ENCODE results near the gene IKZF1. TPM values are rescaled to one million over a fixed set of nuclear protein-coding genes. Genes with fewer than 3 reads are reported as not detected.

IKZF1 gene
- total RNA-seq, 1 experiment from 2014 or later = 2.3 TPM

DNA sequence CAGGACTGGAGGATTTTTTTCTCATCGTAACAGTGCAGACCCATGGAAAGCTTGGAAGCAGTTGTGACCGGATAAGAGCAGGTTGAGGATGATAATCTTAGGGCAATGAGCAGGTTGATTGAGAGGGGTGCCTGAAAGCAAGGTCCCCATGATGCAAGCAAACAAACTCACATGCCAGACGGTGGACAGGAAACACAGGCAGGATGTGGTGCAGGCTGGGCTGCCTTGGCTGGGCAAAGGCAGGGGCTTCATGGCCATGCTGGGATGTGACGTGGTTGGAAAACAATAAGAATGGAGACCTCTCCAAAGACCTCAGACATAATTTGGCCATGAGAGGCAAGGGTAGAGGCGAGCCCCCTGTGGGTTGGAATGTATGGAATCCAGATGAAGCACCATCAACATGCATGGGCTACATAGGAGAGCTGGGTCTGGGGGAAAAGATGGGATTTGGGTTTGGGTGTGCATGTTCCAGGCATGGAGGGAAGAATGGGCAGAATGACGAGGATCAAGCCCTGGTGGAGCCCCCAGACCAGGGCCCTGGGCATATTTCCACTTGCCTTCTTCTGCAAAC is 58.3 kb downstream of the IKZF1 start:
- no peaks in the 10 kb centered on the region for H3K36me3 Mint-ChIP-seq
- no peak overlapping the region for H3K27ac Mint-ChIP-seq
- CTCF ChIA-PET = interaction anchor here (0.6 to 2.1 kb wide), 4 partner anchors 55 to 270 kb away, joined by 3 to 6 read pairs (median 3); no protein-coding TSS in a partner anchor

DNA sequence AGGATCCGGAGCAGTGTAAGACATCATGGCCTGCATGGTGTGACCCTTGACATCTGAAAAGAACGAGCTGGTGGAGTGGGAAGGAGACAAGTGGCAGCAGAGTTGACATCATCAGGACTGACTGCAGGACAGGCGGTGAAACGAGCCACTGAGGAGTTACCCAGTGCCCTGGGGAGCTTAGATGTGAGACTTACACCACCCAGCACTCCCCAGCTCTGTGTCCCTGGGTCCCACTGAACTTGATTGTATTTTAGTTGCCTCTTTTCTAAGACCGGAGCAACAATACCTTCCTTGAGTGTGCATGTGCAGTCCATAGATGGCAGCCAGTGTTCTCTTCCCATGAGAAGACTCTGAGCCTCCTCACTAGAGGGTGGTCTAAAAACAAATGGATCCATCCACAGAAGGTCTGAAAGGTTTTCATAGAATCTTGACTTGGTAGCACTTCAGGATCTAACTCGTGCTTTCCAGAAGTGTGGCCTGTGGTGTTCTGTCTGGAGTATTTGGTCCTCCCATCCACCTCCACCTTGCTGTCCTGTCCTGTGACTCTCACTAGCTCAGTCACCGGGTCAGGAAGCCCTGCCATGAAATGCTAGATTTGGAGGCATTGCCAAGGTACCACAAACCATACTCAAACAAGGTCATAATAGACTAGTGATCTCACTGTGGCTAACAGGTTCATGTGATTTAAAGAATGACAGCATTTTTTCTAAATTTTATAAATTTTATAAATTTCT is 59.0 kb downstream of the IKZF1 start:
- Mint-ChIP-seq H3K27ac (no peak overlapping the region), H3K9me3 (peaks cover 9% of the 10 kb centered on the region), H3K27me3 (ENCODE audit: low read depth) (no peaks in the 10 kb centered on the region; the same call in 1 of the 2 replicates), H3K36me3 (no peaks in the 10 kb centered on the region), H3K4me1 (peaks cover 8% of the 10 kb centered on the region), H3K4me3 (no peak overlapping the region)
- DNase-seq (ENCODE audit: low spot score) = no peak
- CTCF ChIA-PET = interaction anchor here (0.6 to 2.1 kb wide), 4 partner anchors 55 to 271 kb away, joined by 3 to 6 read pairs (median 3); no protein-coding TSS in a partner anchor
- ATAC-seq = no peak
- no peak for TF ChIP-seq TEAD1 (CRISPR knock-in tag; IDR thresholded peaks at IDR 0.05)
- TF ChIP-seq NFATC4 (CRISPR knock-in tag; IDR thresholded peaks at IDR 0.05) = no peak
- TF ChIP-seq, protein P1, sequence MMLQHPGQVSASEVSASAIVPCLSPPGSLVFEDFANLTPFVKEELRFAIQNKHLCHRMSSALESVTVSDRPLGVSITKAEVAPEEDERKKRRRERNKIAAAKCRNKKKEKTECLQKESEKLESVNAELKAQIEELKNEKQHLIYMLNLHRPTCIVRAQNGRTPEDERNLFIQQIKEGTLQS (CRISPR knock-in tag; conservative IDR thresholded peaks at IDR 0.05) = no peak
- no peak for TF ChIP-seq TEAD4 (CRISPR knock-in tag; IDR thresholded peaks at IDR 0.05)
- POLR2A ChIA-PET = no interaction called here

More for the DNA sequence above, 58.3 kb downstream of the IKZF1 start:
- Mint-ChIP-seq H3K4me1 (peaks cover 8% of the 10 kb centered on the region), H3K27me3 (ENCODE audit: low read depth) (no peaks in the 10 kb centered on the region; the same call in 1 of the 2 replicates), H3K4me3 (no peak overlapping the region), H3K9me3 (peaks cover 9% of the 10 kb centered on the region)
- DNase-seq (ENCODE audit: low spot score) = no peak
- POLR2A ChIA-PET = no interaction called here
- peak; percentile 76 for ATAC-seq
- TF ChIP-seq ZNF121 (CRISPR knock-in tag; IDR thresholded peaks at IDR 0.05) = no peak
- TF ChIP-seq, protein P2, sequence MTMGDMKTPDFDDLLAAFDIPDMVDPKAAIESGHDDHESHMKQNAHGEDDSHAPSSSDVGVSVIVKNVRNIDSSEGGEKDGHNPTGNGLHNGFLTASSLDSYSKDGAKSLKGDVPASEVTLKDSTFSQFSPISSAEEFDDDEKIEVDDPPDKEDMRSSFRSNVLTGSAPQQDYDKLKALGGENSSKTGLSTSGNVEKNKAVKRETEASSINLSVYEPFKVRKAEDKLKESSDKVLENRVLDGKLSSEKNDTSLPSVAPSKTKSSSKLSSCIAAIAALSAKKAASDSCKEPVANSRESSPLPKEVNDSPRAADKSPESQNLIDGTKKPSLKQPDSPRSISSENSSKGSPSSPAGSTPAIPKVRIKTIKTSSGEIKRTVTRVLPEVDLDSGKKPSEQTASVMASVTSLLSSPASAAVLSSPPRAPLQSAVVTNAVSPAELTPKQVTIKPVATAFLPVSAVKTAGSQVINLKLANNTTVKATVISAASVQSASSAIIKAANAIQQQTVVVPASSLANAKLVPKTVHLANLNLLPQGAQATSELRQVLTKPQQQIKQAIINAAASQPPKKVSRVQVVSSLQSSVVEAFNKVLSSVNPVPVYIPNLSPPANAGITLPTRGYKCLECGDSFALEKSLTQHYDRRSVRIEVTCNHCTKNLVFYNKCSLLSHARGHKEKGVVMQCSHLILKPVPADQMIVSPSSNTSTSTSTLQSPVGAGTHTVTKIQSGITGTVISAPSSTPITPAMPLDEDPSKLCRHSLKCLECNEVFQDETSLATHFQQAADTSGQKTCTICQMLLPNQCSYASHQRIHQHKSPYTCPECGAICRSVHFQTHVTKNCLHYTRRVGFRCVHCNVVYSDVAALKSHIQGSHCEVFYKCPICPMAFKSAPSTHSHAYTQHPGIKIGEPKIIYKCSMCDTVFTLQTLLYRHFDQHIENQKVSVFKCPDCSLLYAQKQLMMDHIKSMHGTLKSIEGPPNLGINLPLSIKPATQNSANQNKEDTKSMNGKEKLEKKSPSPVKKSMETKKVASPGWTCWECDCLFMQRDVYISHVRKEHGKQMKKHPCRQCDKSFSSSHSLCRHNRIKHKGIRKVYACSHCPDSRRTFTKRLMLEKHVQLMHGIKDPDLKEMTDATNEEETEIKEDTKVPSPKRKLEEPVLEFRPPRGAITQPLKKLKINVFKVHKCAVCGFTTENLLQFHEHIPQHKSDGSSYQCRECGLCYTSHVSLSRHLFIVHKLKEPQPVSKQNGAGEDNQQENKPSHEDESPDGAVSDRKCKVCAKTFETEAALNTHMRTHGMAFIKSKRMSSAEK (CRISPR knock-in tag; IDR thresholded peaks at IDR 0.05; ENCODE audit: borderline replicate concordance) = no peak
- TF ChIP-seq, protein P3, sequence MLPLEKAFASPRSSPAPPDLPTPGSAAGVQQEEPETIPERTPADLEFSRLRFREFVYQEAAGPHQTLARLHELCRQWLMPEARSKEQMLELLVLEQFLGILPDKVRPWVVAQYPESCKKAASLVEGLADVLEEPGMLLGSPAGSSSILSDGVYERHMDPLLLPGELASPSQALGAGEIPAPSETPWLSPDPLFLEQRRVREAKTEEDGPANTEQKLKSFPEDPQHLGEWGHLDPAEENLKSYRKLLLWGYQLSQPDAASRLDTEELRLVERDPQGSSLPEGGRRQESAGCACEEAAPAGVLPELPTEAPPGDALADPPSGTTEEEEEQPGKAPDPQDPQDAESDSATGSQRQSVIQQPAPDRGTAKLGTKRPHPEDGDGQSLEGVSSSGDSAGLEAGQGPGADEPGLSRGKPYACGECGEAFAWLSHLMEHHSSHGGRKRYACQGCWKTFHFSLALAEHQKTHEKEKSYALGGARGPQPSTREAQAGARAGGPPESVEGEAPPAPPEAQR (CRISPR knock-in tag; IDR thresholded peaks at IDR 0.05) = no peak
- TF ChIP-seq ZNF671 (CRISPR knock-in tag; IDR thresholded peaks at IDR 0.05) = no peak
- TF ChIP-seq KAT7 (CRISPR knock-in tag; IDR thresholded peaks at IDR 0.05; ENCODE audit: borderline replicate concordance) = no peak
- no peak for TF ChIP-seq RORB (CRISPR knock-in tag; IDR thresholded peaks at IDR 0.05)
- no peak for TF ChIP-seq PRRX2 (CRISPR knock-in tag; IDR thresholded peaks at IDR 0.05)
- TF ChIP-seq GRHL2 (CRISPR knock-in tag; IDR thresholded peaks at IDR 0.05; ENCODE audit: insufficient replicate concordance, severe bottlenecking) = no peak
- TF ChIP-seq, protein P4, sequence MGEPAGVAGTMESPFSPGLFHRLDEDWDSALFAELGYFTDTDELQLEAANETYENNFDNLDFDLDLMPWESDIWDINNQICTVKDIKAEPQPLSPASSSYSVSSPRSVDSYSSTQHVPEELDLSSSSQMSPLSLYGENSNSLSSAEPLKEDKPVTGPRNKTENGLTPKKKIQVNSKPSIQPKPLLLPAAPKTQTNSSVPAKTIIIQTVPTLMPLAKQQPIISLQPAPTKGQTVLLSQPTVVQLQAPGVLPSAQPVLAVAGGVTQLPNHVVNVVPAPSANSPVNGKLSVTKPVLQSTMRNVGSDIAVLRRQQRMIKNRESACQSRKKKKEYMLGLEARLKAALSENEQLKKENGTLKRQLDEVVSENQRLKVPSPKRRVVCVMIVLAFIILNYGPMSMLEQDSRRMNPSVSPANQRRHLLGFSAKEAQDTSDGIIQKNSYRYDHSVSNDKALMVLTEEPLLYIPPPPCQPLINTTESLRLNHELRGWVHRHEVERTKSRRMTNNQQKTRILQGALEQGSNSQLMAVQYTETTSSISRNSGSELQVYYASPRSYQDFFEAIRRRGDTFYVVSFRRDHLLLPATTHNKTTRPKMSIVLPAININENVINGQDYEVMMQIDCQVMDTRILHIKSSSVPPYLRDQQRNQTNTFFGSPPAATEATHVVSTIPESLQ (CRISPR knock-in tag; IDR thresholded peaks at IDR 0.05) = no peak
- TF ChIP-seq, protein P5, sequence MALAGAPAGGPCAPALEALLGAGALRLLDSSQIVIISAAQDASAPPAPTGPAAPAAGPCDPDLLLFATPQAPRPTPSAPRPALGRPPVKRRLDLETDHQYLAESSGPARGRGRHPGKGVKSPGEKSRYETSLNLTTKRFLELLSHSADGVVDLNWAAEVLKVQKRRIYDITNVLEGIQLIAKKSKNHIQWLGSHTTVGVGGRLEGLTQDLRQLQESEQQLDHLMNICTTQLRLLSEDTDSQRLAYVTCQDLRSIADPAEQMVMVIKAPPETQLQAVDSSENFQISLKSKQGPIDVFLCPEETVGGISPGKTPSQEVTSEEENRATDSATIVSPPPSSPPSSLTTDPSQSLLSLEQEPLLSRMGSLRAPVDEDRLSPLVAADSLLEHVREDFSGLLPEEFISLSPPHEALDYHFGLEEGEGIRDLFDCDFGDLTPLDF (CRISPR knock-in tag; IDR thresholded peaks at IDR 0.05) = no peak
- no peak for TF ChIP-seq NR2C2 (CRISPR knock-in tag; IDR thresholded peaks at IDR 0.05)
- TF ChIP-seq HMGA2 (CRISPR knock-in tag; IDR thresholded peaks at IDR 0.05) = no peak
- no peak for TF ChIP-seq CREM (CRISPR knock-in tag; IDR thresholded peaks at IDR 0.05)

Data from WTC11 (cell line).